Peyer's patch (tissue), 4 donors: ENCODE data around the gene APOBEC3H.

Experiments
- CTCF ChIP-seq, 6 experiments: fragments of 450-650 bp in 4 of 6; fragments of 200-600 bp in 2 of 6; sonication (generic) in 1 of 6; IDR thresholded peaks; one replicate each; pipeline ENCODE4 v1.5.1; 2017 to 2019; ENCODE audit warnings: antibody characterized with exemption in 6 of 6, mild to moderate bottlenecking in 3 of 6, moderate library complexity in 1 of 6
- POLR2A ChIP-seq, 2 donors: fragments of 450-650 bp; IDR thresholded peaks; one replicate each; pipeline ENCODE4 v1.5.1; 2017; ENCODE audit warnings: antibody characterized with exemption in 2 of 2, mild to moderate bottlenecking in 2 of 2, moderate library complexity in 2 of 2

DNA sequence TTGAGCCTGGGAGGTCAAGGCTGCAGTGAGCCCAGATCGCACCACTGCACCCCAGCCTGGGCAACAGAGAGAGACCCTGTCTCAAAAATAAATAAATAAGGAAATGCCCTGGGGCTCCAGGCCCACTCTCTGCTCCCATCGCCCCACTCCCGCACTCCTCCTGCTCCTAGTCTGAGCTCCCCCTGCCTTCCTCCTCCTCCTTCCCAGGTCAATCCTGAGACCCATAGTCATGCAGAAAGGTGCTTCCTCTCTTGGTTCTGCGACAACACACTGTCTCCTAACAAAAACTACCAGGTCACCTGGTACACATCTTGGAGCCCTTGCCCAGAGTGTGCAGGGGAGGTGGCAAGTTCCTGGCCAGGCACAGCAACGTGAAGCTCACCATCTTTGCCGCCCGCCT is 26.9 kb upstream of the APOBEC3H start:
- TF ChIP-seq CTCF (IDR thresholded peaks at IDR 0.05) (no peak), POLR2A (IDR thresholded peaks at IDR 0.05) (no peak)
